K562 (cell line): ENCODE results near the gene CHCHD10. TPM values are rescaled to one million over a fixed set of nuclear protein-coding genes. Genes with fewer than 3 reads are reported as not detected.

Experiments
- ATAC-seq: fragments of 200-7000 bp; cut with Tn5 transposase; 3 replicates; pipeline ENCODE4 v1.9.1; 2020; ENCODE audit warnings: moderate library complexity
- BruUV-seq: library from RNA; stranded (reverse); fragments of 400-500 nt; replicated peaks from 2 replicates; lab custom pipeline; 2021; lab: Mats Ljungman, UMichigan
- CTCF ChIA-PET: fragments of 300-600 bp; formaldehyde crosslinking; extraction: SDS; loops from one replicate; lab custom pipeline; 2021; ENCODE audit warnings: low intra/inter-chr PET ratio; lab: Yijun Ruan, JAX
- POLR2A ChIA-PET: fragments of 300-600, 350-650 bp; sonication (Branson Sonifier 250); formaldehyde crosslinking; extraction: SDS; loops from one replicate; lab custom pipeline; 2021; ENCODE audit warnings: antibody characterized with exemption, inconsistent platforms; lab: Yijun Ruan, JAX
- DNase-seq, 4 experiments: peaks; one replicate each; pipeline versions ENCODE4 v3.0.0 to v3.0.0-alpha.2; 2011 to 2018; ENCODE audit warnings: low spot score in 3 of 4, mixed read lengths in 3 of 4; ENCODE audit errors: extremely low read depth in 1 of 4
- FAIRE-seq: peaks from 2 replicates; lab custom pipeline; 2011; peaks lifted over from hg19 to GRCh38; lab: Jason Lieb, UNC
- H2AFZ ChIP-seq: 2 replicates; pipeline ENCODE4 v1.6.0; 2011; ENCODE audit warnings: low read depth, low read length, control low read depth, inconsistent platforms
- H3K27ac ChIP-seq: fragments of 200-600 bp; 3 replicates; pipeline ENCODE4 v1.8.0; 2011; ENCODE audit warnings: low read depth, mild to moderate bottlenecking, control low read depth, inconsistent platforms, low read length, moderate library complexity, mixed read lengths; ENCODE audit errors: extremely low read depth
- H3K27me3 ChIP-seq, 2 experiments: fragments of 300-600 bp in 1 of 2; 2 replicates in 1 of 2; 3 replicates in 1 of 2; pipeline versions ENCODE4 v1.6.0 to v1.8.0; 2011; ENCODE audit warnings: inconsistent platforms in 2 of 2, low read length in 2 of 2, mild to moderate bottlenecking in 1 of 2, mixed read lengths in 1 of 2, moderate library complexity in 1 of 2; ENCODE audit not compliant: control insufficient read depth in 2 of 2, insufficient read depth in 2 of 2
- H3K36me3 ChIP-seq: fragments of 300-600 bp; 3 replicates; pipeline ENCODE4 v1.8.0; 2011; ENCODE audit warnings: mild to moderate bottlenecking, low read length, inconsistent platforms; ENCODE audit not compliant: control insufficient read depth, insufficient read depth
- H3K4me1 ChIP-seq, 2 experiments: fragments of 200-600 bp in 1 of 2; replicated peaks in 1 of 2; 2 replicates in 1 of 2; 3 replicates in 1 of 2; pipeline versions ENCODE4 v1.5.1 to v1.8.0; 2011; ENCODE audit warnings: inconsistent platforms in 2 of 2, low read length in 2 of 2, mild to moderate bottlenecking in 1 of 2, mixed read lengths in 1 of 2, moderate library complexity in 1 of 2; ENCODE audit not compliant: control insufficient read depth in 2 of 2, insufficient read depth in 2 of 2
- H3K4me2 ChIP-seq: 2 replicates; pipeline ENCODE4 v1.6.1; 2011; ENCODE audit warnings: low read length, control low read depth, inconsistent platforms, mixed read lengths; ENCODE audit not compliant: insufficient read depth
- H3K4me3 ChIP-seq: fragments of 200-600 bp; sonication (generic), shearing (Covaris generic); 2 replicates; pipeline ENCODE4 v1.5.1; 2016; ENCODE audit warnings: control low read depth, inconsistent platforms
- H3K79me2 ChIP-seq: fragments of 200-600 bp; 3 replicates; pipeline ENCODE4 v1.8.0; 2011; ENCODE audit warnings: low read length, inconsistent platforms; ENCODE audit not compliant: control insufficient read depth, insufficient read depth
- H3K9ac ChIP-seq, 2 experiments: 2 replicates each; pipeline versions ENCODE4 v1.6.0 to v1.6.1; 2011; ENCODE audit warnings: low read depth in 2 of 2, low read length in 2 of 2, control low read depth in 1 of 2, inconsistent platforms in 1 of 2, mild to moderate bottlenecking in 1 of 2, mixed read lengths in 1 of 2; ENCODE audit not compliant: insufficient read depth in 1 of 2
- H3K9me1 ChIP-seq: one replicate; pipeline ENCODE4 v1.6.0; 2011; ENCODE audit warnings: inconsistent platforms, mild to moderate bottlenecking, low read length, moderate library complexity; ENCODE audit not compliant: control insufficient read depth, insufficient read depth
- H3K9me3 ChIP-seq: replicated peaks from 2 replicates; pipeline ENCODE4 v1.5.1; 2011; ENCODE audit warnings: low read depth, low read length, inconsistent platforms; ENCODE audit not compliant: control insufficient read depth, insufficient read depth
- H4K20me1 ChIP-seq: replicated peaks from 2 replicates; pipeline ENCODE4 v1.6.1; 2011; ENCODE audit warnings: low read length, inconsistent platforms, mixed read lengths; ENCODE audit not compliant: control insufficient read depth, insufficient read depth
- CEBPB ChIP-seq: fragments of 450-650 bp; IDR thresholded peaks from 2 replicates; pipeline ENCODE4 v1.6.1; 2016; ENCODE audit warnings: missing genetic modification characterization, missing compliant biosample characterization
- FOXJ3 ChIP-seq: sonication (generic); formaldehyde crosslinking; IDR thresholded peaks from 2 replicates; pipeline ENCODE4 v1.4.0; 2020; ENCODE audit warnings: mild to moderate bottlenecking, missing genetic modification reagents
- NCOA4 ChIP-seq: fragments of 450-650 bp; IDR thresholded peaks from 2 replicates; pipeline ENCODE4 v1.6.1; 2018; ENCODE audit warnings: mild to moderate bottlenecking; ENCODE audit not compliant: partially characterized antibody
- PCBP2 ChIP-seq: fragments of 200-400 bp; formaldehyde crosslinking; IDR thresholded peaks from 2 replicates; pipeline ENCODE4 v1.6.1; 2018; ENCODE audit warnings: low read length, low read depth, mild to moderate bottlenecking, moderate library complexity; ENCODE audit not compliant: poor library complexity, severe bottlenecking
- ZC3H4 ChIP-seq: sonication (generic); formaldehyde crosslinking; IDR thresholded peaks from 2 replicates; pipeline ENCODE4 v1.9.0; 2021; ENCODE audit warnings: missing genetic modification reagents, borderline replicate concordance
- ZNF133 ChIP-seq: fragments of 250-450 bp; sonication (Bioruptor Pico); IDR thresholded peaks from 2 replicates; pipeline ENCODE4 v1.4.0; 2020; ENCODE audit warnings: mild to moderate bottlenecking
- ZNF165 ChIP-seq: fragments of 250-450 bp; sonication (Bioruptor Pico); IDR thresholded peaks from 2 replicates; pipeline ENCODE4 v1.4.0; 2020; ENCODE audit warnings: borderline replicate concordance
- ZNF174 ChIP-seq: fragments of 250-450 bp; sonication (Bioruptor Pico); IDR thresholded peaks from 2 replicates; pipeline ENCODE4 v1.4.0; 2020; ENCODE audit warnings: mild to moderate bottlenecking
- WGBS: fragments of 100-300 bp; shearing (Covaris generic); methylation state at CpG from one replicate; pipeline ENCODE4 v1.1.6; 2016; ENCODE audit warnings: low coverage, mixed read lengths; ENCODE audit not compliant: insufficient coverage; ENCODE audit errors: missing lambda C conversion rate; 5-methylcytosine and 5-hydroxymethylcytosine counted together
- in situ Hi-C: fragments of 300-500 bp; cut with MboI; formaldehyde crosslinking; loops from 4 replicates; pipeline ENCODE4 v1.15.0; 2018; ENCODE audit warnings: inconsistent platforms, mixed read lengths
- intact Hi-C: fragments of 100-400 bp; cut with micrococcal nuclease; formaldehyde crosslinking; loops from 2 replicates; pipeline ENCODE4 v1.14.2; 2022
- polyA plus RNA-seq, 8 experiments: library from polyadenylated mRNA; depleted of rRNA in 4 of 8; stranded (reverse) in 5 of 8; unstranded in 3 of 8; fragments of >200 nt; fragmentation: Nextera tagmentation in 2 of 8; fragmentation: Illumina TruSeq in 1 of 8; extraction: Ambion mirVana in 2 of 8; extraction: Trizol in 1 of 8; gene quantifications; 2 replicates each; pipeline versions ENCODE4 v1.2.1 to v1.2.3, GENCODE V29; 2011 to 2014; ENCODE audit warnings: inconsistent platforms in 1 of 8, missing spikeins in 1 of 8
- total RNA-seq, 7 experiments: library from RNA; depleted of rRNA in 6 of 7; stranded (reverse); fragments of >200 nt in 6 of 7; fragmentation: Illumina TruSeq in 2 of 7; extraction: Trizol in 2 of 7; gene quantifications; 2 replicates each; pipeline versions ENCODE4 v1.2.1 to v1.2.3, GENCODE V29; 2011 to 2021; ENCODE audit warnings: low replicate concordance in 1 of 7
- TF ChIP-seq, protein P1 (sequence below), 2 experiments: fragments of 450-650 bp in 1 of 2; sonication (generic) in 1 of 2; formaldehyde crosslinking in 1 of 2; IDR thresholded peaks; 2 replicates each; pipeline versions ENCODE4 v1.7.1 to v1.9.0; 2016 to 2022; ENCODE audit warnings: inconsistent platforms in 1 of 2, mild to moderate bottlenecking in 1 of 2, missing genetic modification reagents in 1 of 2
- TF ChIP-seq, protein P2 (sequence below): fragments of 450-650 bp; formaldehyde crosslinking; IDR thresholded peaks from 2 replicates; pipeline ENCODE4 v1.4.0; 2022; ENCODE audit warnings: missing genetic modification characterization
- TF ChIP-seq, protein P3 (sequence below): sonication (generic); formaldehyde crosslinking; IDR thresholded peaks from 2 replicates; pipeline ENCODE4 v1.5.0; 2020; ENCODE audit warnings: missing genetic modification reagents

The CHCHD10 gene
- total and polyA plus RNA-seq, 9 of the 15 experiments (the other 6 are each of a cell fraction or from before 2014, with no cell fraction given), result 15.2 to 292 (median 102) TPM

DNA sequence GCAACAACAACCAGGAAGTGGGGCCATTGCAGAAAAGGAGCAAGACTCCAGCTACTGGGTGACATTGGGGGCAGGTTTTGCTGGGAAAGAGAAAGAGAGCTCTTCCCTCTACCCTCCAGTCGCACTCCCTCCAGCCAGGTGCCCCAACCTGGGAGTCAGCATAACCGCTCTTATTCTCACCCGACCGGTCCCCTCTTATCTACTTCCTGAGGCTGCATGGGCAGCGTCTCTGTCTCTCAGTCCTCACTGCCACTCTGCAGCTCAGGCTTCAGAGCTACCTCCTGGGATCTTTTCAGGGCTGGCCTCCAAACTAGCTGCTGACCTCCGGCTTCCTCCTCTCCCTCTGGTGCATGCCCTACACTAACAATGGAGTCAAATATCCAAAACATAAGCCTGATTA is 22.0 kb downstream of the CHCHD10 start:
- Histone ChIP-seq H3K27me3 (no peaks in the 10 kb centered on the region), H3K9ac (peak overlapping the region in 1 of 2 experiments; percentile 64; a peak in 2 of 4 replicates), H3K4me1 (peaks cover 7 to 11% of the 10 kb centered on the region in 2 experiments), H2AFZ (no peak overlapping the region), H3K9me3 (no peaks in the 10 kb centered on the region), H3K4me2 (no peak overlapping the region), H3K4me3 (no peak overlapping the region), H3K9me1 (peaks cover 3% of the 10 kb centered on the region), H3K36me3 (peaks cover 26% of the 10 kb centered on the region; the same call in 2 of the 3 replicates), H4K20me1 (no peaks in the 10 kb centered on the region), H3K27ac (no peak overlapping the region; the same call in 2 of the 3 replicates), H3K79me2 (peaks cover 14% of the 10 kb centered on the region; the same call in 2 of the 3 replicates)
- intact Hi-C loops, result no loop called here
- FAIRE-seq (no peak), ATAC-seq (no peak), DNase-seq (no peak)
- ChIA-PET CTCF (no interaction called here), POLR2A (interaction anchor here (0.7 to 0.9 kb wide), 2 partner anchors 9 to 10 kb away, joined by 3 to 5 read pairs; no protein-coding TSS in a partner anchor)
- in situ Hi-C loops, result no loop called here
- 26% methylated on average over 4 of the region's 6 CpGs for WGBS
- BruUV-seq, result no TSS peak
- no peak for TF ChIP-seq ZNF165
- no peak for TF ChIP-seq ZC3H4
- no peak for TF ChIP-seq ZNF174 (CRISPR knock-in tag)
- TF ChIP-seq, protein P1, sequence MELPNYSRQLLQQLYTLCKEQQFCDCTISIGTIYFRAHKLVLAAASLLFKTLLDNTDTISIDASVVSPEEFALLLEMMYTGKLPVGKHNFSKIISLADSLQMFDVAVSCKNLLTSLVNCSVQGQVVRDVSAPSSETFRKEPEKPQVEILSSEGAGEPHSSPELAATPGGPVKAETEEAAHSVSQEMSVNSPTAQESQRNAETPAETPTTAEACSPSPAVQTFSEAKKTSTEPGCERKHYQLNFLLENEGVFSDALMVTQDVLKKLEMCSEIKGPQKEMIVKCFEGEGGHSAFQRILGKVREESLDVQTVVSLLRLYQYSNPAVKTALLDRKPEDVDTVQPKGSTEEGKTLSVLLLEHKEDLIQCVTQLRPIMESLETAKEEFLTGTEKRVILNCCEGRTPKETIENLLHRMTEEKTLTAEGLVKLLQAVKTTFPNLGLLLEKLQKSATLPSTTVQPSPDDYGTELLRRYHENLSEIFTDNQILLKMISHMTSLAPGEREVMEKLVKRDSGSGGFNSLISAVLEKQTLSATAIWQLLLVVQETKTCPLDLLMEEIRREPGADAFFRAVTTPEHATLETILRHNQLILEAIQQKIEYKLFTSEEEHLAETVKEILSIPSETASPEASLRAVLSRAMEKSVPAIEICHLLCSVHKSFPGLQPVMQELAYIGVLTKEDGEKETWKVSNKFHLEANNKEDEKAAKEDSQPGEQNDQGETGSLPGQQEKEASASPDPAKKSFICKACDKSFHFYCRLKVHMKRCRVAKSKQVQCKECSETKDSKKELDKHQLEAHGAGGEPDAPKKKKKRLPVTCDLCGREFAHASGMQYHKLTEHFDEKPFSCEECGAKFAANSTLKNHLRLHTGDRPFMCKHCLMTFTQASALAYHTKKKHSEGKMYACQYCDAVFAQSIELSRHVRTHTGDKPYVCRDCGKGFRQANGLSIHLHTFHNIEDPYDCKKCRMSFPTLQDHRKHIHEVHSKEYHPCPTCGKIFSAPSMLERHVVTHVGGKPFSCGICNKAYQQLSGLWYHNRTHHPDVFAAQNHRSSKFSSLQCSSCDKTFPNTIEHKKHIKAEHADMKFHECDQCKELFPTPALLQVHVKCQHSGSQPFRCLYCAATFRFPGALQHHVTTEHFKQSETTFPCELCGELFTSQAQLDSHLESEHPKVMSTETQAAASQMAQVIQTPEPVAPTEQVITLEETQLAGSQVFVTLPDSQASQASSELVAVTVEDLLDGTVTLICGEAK (IDR thresholded peaks at IDR 0.05), result no peak
- TF ChIP-seq, protein P1 (CRISPR knock-in tag; IDR thresholded peaks at IDR 0.05), result no peak
- TF ChIP-seq, protein P2, sequence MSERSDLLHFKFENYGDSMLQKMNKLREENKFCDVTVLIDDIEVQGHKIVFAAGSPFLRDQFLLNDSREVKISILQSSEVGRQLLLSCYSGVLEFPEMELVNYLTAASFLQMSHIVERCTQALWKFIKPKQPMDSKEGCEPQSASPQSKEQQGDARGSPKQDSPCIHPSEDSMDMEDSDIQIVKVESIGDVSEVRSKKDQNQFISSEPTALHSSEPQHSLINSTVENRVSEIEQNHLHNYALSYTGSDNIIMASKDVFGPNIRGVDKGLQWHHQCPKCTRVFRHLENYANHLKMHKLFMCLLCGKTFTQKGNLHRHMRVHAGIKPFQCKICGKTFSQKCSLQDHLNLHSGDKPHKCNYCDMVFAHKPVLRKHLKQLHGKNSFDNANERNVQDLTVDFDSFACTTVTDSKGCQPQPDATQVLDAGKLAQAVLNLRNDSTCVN (CRISPR knock-in tag), result no peak
- TF ChIP-seq CEBPB (tag), result no peak
- no peak for TF ChIP-seq FOXJ3
- TF ChIP-seq, protein P3, sequence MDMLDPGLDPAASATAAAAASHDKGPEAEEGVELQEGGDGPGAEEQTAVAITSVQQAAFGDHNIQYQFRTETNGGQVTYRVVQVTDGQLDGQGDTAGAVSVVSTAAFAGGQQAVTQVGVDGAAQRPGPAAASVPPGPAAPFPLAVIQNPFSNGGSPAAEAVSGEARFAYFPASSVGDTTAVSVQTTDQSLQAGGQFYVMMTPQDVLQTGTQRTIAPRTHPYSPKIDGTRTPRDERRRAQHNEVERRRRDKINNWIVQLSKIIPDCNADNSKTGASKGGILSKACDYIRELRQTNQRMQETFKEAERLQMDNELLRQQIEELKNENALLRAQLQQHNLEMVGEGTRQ (CRISPR knock-in tag), result no peak
- TF ChIP-seq PCBP2, result no peak
- TF ChIP-seq NCOA4, result no peak
- TF ChIP-seq ZNF133, result no peak
